Panc1 (cell line): Measurements from ENCODE around the gene FSTL5.

Experiments
- POLR2AphosphoS5 ChIP-seq: IDR thresholded peaks from 2 replicates; pipeline ENCODE4 v1.6.1; 2012; ENCODE audit warnings: mild to moderate bottlenecking, low read depth, low read length, moderate library complexity
- TCF7L2 ChIP-seq: IDR thresholded peaks from 2 replicates; pipeline ENCODE4 v1.6.1; 2011; ENCODE audit warnings: mild to moderate bottlenecking, low read depth, low read length, inconsistent platforms
- TF ChIP-seq, protein P1 (sequence below): fragments of 450-650 bp; IDR thresholded peaks from 2 replicates; pipeline ENCODE4 v1.5.1; 2017; ENCODE audit warnings: mild to moderate bottlenecking
- TF ChIP-seq, protein P2 (sequence below), 2 experiments: IDR thresholded peaks; 2 replicates each; pipeline ENCODE4 v1.6.1; 2011 to 2012; ENCODE audit warnings: low read depth in 2 of 2, control low read depth in 1 of 2, low read length in 1 of 2, mild to moderate bottlenecking in 1 of 2, moderate library complexity in 1 of 2; ENCODE audit not compliant: insufficient read depth in 1 of 2

DNA sequence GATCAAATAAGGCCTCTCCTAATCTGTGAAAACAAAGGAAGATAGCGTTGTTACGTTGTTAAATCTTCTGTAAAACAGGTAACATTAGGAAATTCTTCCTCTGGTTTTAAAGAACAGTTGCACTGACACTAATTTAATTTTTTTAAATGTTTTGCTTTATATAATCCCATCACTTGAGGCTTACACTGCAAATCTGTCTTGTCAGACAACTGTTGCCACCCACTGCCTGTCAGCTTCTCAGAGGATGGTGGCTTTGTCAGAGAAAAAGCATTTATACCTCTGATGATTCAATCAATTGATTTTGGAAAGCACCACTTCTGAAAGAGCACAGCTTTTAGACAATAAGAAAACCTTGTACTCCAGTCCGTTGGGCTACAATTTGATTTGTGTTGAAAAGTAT, 799.1 kb downstream of the FSTL5 start:
- TF ChIP-seq, protein P1, sequence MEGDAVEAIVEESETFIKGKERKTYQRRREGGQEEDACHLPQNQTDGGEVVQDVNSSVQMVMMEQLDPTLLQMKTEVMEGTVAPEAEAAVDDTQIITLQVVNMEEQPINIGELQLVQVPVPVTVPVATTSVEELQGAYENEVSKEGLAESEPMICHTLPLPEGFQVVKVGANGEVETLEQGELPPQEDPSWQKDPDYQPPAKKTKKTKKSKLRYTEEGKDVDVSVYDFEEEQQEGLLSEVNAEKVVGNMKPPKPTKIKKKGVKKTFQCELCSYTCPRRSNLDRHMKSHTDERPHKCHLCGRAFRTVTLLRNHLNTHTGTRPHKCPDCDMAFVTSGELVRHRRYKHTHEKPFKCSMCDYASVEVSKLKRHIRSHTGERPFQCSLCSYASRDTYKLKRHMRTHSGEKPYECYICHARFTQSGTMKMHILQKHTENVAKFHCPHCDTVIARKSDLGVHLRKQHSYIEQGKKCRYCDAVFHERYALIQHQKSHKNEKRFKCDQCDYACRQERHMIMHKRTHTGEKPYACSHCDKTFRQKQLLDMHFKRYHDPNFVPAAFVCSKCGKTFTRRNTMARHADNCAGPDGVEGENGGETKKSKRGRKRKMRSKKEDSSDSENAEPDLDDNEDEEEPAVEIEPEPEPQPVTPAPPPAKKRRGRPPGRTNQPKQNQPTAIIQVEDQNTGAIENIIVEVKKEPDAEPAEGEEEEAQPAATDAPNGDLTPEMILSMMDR, result no peak
- TF ChIP-seq POLR2AphosphoS5, result no peak
- TF ChIP-seq, protein P2, sequence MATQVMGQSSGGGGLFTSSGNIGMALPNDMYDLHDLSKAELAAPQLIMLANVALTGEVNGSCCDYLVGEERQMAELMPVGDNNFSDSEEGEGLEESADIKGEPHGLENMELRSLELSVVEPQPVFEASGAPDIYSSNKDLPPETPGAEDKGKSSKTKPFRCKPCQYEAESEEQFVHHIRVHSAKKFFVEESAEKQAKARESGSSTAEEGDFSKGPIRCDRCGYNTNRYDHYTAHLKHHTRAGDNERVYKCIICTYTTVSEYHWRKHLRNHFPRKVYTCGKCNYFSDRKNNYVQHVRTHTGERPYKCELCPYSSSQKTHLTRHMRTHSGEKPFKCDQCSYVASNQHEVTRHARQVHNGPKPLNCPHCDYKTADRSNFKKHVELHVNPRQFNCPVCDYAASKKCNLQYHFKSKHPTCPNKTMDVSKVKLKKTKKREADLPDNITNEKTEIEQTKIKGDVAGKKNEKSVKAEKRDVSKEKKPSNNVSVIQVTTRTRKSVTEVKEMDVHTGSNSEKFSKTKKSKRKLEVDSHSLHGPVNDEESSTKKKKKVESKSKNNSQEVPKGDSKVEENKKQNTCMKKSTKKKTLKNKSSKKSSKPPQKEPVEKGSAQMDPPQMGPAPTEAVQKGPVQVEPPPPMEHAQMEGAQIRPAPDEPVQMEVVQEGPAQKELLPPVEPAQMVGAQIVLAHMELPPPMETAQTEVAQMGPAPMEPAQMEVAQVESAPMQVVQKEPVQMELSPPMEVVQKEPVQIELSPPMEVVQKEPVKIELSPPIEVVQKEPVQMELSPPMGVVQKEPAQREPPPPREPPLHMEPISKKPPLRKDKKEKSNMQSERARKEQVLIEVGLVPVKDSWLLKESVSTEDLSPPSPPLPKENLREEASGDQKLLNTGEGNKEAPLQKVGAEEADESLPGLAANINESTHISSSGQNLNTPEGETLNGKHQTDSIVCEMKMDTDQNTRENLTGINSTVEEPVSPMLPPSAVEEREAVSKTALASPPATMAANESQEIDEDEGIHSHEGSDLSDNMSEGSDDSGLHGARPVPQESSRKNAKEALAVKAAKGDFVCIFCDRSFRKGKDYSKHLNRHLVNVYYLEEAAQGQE (IDR thresholded peaks at IDR 0.05; ENCODE audit: insufficient read depth in 1 of 2, low read depth in 2 of 2, low read length in 1 of 2), result no peak
- no peak for TF ChIP-seq TCF7L2
